GM23338 (cell line): ENCODE data around the gene DYSF. TPM values are rescaled to one million over a fixed set of nuclear protein-coding genes. Genes with fewer than 3 reads are reported as not detected.
A peak's percentile ranks its signal among the peaks of the same experiment; 100 is the strongest.

Source experiments
- ATAC-seq: fragments of 200-7000 bp; cut with Tn5 transposase; 3 replicates; pipeline ENCODE4 v1.9.1; 2020
- DNase-seq: peaks from one replicate; pipeline ENCODE4 v3.0.0-alpha.2; 2015; ENCODE audit warnings: low spot score
- H2AFZ ChIP-seq: fragments of 200-600 bp; sonication (generic); 2 replicates; pipeline ENCODE4 v1.8.0; 2016; ENCODE audit warnings: antibody characterized with exemption, mild to moderate bottlenecking, moderate library complexity
- H3F3A ChIP-seq: fragments of 200-600 bp; sonication (generic); replicated peaks from 2 replicates; pipeline ENCODE4 v1.8.0; 2017; ENCODE audit warnings: antibody characterized with exemption, mixed run types, low read depth
- H3K27ac ChIP-seq: fragments of 200-600 bp; sonication (generic); 2 replicates; pipeline ENCODE4 v1.6.1; 2016; ENCODE audit warnings: low read depth
- H3K27me3 ChIP-seq: fragments of 200-600 bp; sonication (generic); 2 replicates; pipeline ENCODE4 v1.8.0; 2016; ENCODE audit warnings: mild to moderate bottlenecking, mixed run types, moderate library complexity; ENCODE audit not compliant: insufficient read depth
- H3K36me3 ChIP-seq: fragments of 200-600 bp; sonication (generic); 2 replicates; pipeline ENCODE4 v1.8.0; 2016; ENCODE audit warnings: mild to moderate bottlenecking; ENCODE audit not compliant: insufficient read depth
- H3K4me1 ChIP-seq: fragments of 200-600 bp; sonication (generic); 2 replicates; pipeline ENCODE4 v1.8.0; 2016; ENCODE audit warnings: mild to moderate bottlenecking, moderate library complexity; ENCODE audit not compliant: insufficient read depth
- H3K4me2 ChIP-seq: fragments of 200-600 bp; sonication (generic); 2 replicates; pipeline ENCODE4 v1.7.1; 2017; ENCODE audit warnings: mixed run types
- H3K4me3 ChIP-seq: fragments of 200-600 bp; sonication (generic); 2 replicates; pipeline ENCODE4 v1.6.1; 2016; ENCODE audit warnings: mixed run types
- H3K79me2 ChIP-seq: fragments of 200-600 bp; sonication (generic); replicated peaks from 2 replicates; pipeline ENCODE4 v1.8.0; 2017; ENCODE audit warnings: mild to moderate bottlenecking; ENCODE audit not compliant: insufficient read depth
- H3K9me2 ChIP-seq: fragments of 200-600 bp; sonication (generic); 2 replicates; pipeline ENCODE4 v1.8.0; 2017; ENCODE audit not compliant: insufficient read depth
- H4K20me1 ChIP-seq: fragments of 200-600 bp; sonication (generic); replicated peaks from 2 replicates; pipeline ENCODE4 v1.8.0; 2017; ENCODE audit warnings: mild to moderate bottlenecking; ENCODE audit not compliant: insufficient read depth
- H3K27ac Mint-ChIP-seq: 2 replicates; pipeline ENCODE4 v1.8.0; 2020; ENCODE audit warnings: inconsistent platforms, mild to moderate bottlenecking, moderate library complexity, mixed read lengths
- H3K27me3 Mint-ChIP-seq: 3 replicates; pipeline ENCODE4 v1.8.0; 2022; ENCODE audit warnings: low read depth, mild to moderate bottlenecking, moderate library complexity, mixed read lengths, inconsistent platforms; ENCODE audit not compliant: insufficient read depth, poor library complexity
- H3K36me3 Mint-ChIP-seq: 3 replicates; pipeline ENCODE4 v1.8.0; 2021; ENCODE audit warnings: low read depth, mild to moderate bottlenecking, inconsistent platforms, moderate library complexity, mixed read lengths
- H3K4me1 Mint-ChIP-seq: 3 replicates; pipeline ENCODE4 v1.8.0; 2020; ENCODE audit warnings: mild to moderate bottlenecking, inconsistent platforms, mixed read lengths
- H3K4me3 Mint-ChIP-seq: 3 replicates; pipeline ENCODE4 v1.8.0; 2021; ENCODE audit warnings: moderate library complexity, mild to moderate bottlenecking, inconsistent platforms, mixed read lengths
- H3K9me3 Mint-ChIP-seq: 3 replicates; pipeline ENCODE4 v1.8.0; 2020; ENCODE audit warnings: moderate library complexity, mild to moderate bottlenecking, inconsistent platforms, mixed read lengths
- CREB1 ChIP-seq: fragments of 250-450 bp; sonication (Bioruptor Pico); IDR thresholded peaks from 2 replicates; pipeline ENCODE4 v1.5.0; 2020; ENCODE audit warnings: low read depth, mild to moderate bottlenecking, moderate library complexity
- CTCF ChIP-seq, 2 experiments: fragments of 200-600 bp in 1 of 2; sonication (generic) in 1 of 2; conservative IDR thresholded peaks; 2 replicates each; pipeline versions ENCODE4 v1.5.1 to v1.6.1; 2016 to 2017; ENCODE audit warnings: antibody characterized with exemption in 2 of 2, low read depth in 2 of 2, mild to moderate bottlenecking in 2 of 2, moderate library complexity in 1 of 2
- ETS1 ChIP-seq: IDR thresholded peaks from 2 replicates; pipeline ENCODE4 v1.6.1; 2016; ENCODE audit warnings: antibody characterized with exemption
- EZH2 ChIP-seq: fragments of 200-600 bp; sonication (generic); IDR thresholded peaks from one replicate; pipeline ENCODE4 v1.8.0; 2017; ENCODE audit warnings: antibody characterized with exemption, mild to moderate bottlenecking, low read depth; ENCODE audit not compliant: unreplicated experiment
- JUNB ChIP-seq: IDR thresholded peaks from one replicate; pipeline ENCODE4 v1.6.1; 2016; ENCODE audit warnings: antibody characterized with exemption; ENCODE audit not compliant: unreplicated experiment
- NANOG ChIP-seq: IDR thresholded peaks from 2 replicates; pipeline ENCODE4 v1.6.1; 2016; ENCODE audit warnings: antibody characterized with exemption, borderline replicate concordance
- POLR2AphosphoS5 ChIP-seq: IDR thresholded peaks from 2 replicates; pipeline ENCODE4 v1.6.1; 2016; ENCODE audit warnings: antibody characterized with exemption, low read depth
- REST ChIP-seq: IDR thresholded peaks from one replicate; pipeline ENCODE4 v1.6.1; 2018; ENCODE audit warnings: antibody characterized with exemption; ENCODE audit not compliant: unreplicated experiment
- ZNF462 ChIP-seq: fragments of 250-450 bp; sonication (Bioruptor Pico); IDR thresholded peaks from 2 replicates; pipeline ENCODE4 v1.5.0; 2020; ENCODE audit warnings: mild to moderate bottlenecking, moderate library complexity
- polyA plus RNA-seq: library from polyadenylated mRNA; unstranded; fragments of >200 nt; fragmentation: Nextera tagmentation; extraction: Ambion mirVana; gene quantifications from 2 replicates; pipeline ENCODE4 v1.2.1, GENCODE V29; 2016
- total RNA-seq: library from RNA; depleted of rRNA; stranded (reverse); fragments of >200 nt; shearing (Covaris generic); gene quantifications from 2 replicates; pipeline ENCODE4 v1.2.3, GENCODE V29; 2014

DYSF gene
- total and polyA plus RNA-seq, 2 experiments from 2014 or later = 7.3 to 21.3 TPM

GRCh38 chr2:71690876-71691475, 237.6 kb downstream of the DYSF start:
- Histone ChIP-seq H3F3A (no peaks in the 10 kb centered on the region), H3K9me2 (no peaks in the 10 kb centered on the region), H3K27ac (no peak overlapping the region), H4K20me1 (no peaks in the 10 kb centered on the region), H3K79me2 (no peaks in the 10 kb centered on the region), H3K4me1 (peaks cover 19% of the 10 kb centered on the region), H3K36me3 (no peaks in the 10 kb centered on the region), H3K4me3 (no peak overlapping the region), H2AFZ (no peak overlapping the region), H3K4me2 (peak overlapping the region; percentile 32; the same call in 1 of the 2 replicates), H3K27me3 (no peaks in the 10 kb centered on the region)
- DNase-seq (no peak), ATAC-seq (no peak)
- TF ChIP-seq ZNF462 (CRISPR knock-in tag) (no peak), JUNB (no peak), REST (no peak), CREB1 (CRISPR knock-in tag) (no peak), EZH2 (no peak), NANOG (no peak), CTCF (conservative IDR thresholded peaks at IDR 0.05; ENCODE audit: low read depth in 2 of 2) (no peak), POLR2AphosphoS5 (no peak), ETS1 (no peak)
- Mint-ChIP-seq H3K4me3 (no peak overlapping the region), H3K27me3 (peaks cover 17% of the 10 kb centered on the region), H3K4me1 (peaks cover 45% of the 10 kb centered on the region), H3K27ac (no peak overlapping the region), H3K9me3 (no peaks in the 10 kb centered on the region), H3K36me3 (peaks cover 6% of the 10 kb centered on the region; the same call in 1 of the 3 replicates)
